ENCODE data around the gene MAPK6. TPM values are rescaled to one million over a fixed set of nuclear protein-coding genes. Genes with fewer than 3 reads are reported as not detected.
A peak's percentile ranks its signal among the peaks of the same experiment; 100 is the strongest.

The MAPK6 gene
- total and polyA plus RNA-seq, 10 of the 15 experiments (the other 5 are each of a cell fraction or from before 2014, with no cell fraction given) = 20.6 to 100 (median 52.6) TPM

GRCh38 chr15:52021128-52021671 is 2.2 kb downstream of the MAPK6 start:
- ChIA-PET POLR2A (interaction anchor here (0.6 to 5.5 kb wide), 9 partner anchors 9 to 85 kb away, joined by 3 to 54 read pairs (median 4); no protein-coding TSS in a partner anchor), SMC1A (ENCODE audit: uncharacterized antibody, unreplicated experiment) (interaction anchor here (0.8 to 3.9 kb wide), 14 partner anchors 8 to 118 kb away, joined by 3 to 52 read pairs (median 9); no protein-coding TSS in a partner anchor), CTCF (interaction anchor here (0.6 to 2.8 kb wide), 7 partner anchors 9 to 118 kb away, joined by 3 to 12 read pairs (median 4); no protein-coding TSS in a partner anchor), RAD21 (ENCODE audit: unreplicated experiment) (interaction anchor here (0.8 to 6.7 kb wide), 13 partner anchors 8 to 208 kb away, joined by 3 to 54 read pairs (median 4); no protein-coding TSS in a partner anchor)
- Histone ChIP-seq H3K4me1 (ENCODE audit: control insufficient read depth, insufficient read depth, low read length) (peaks cover 5% of the 10 kb centered on the region), H3K9ac (ENCODE audit: control insufficient read depth, insufficient read depth, low read length) (peak overlapping the region; percentile 98), H2AFZ (ENCODE audit: control insufficient read depth, low read depth, low read length) (no peak overlapping the region), H4K20me1 (ENCODE audit: control insufficient read depth, insufficient read depth) (no peaks in the 10 kb centered on the region), H3K9me3 (replicated peaks; ENCODE audit: control insufficient read depth, insufficient read depth, low read length) (no peaks in the 10 kb centered on the region; the same call in 2 of the 3 replicates), H3K4me3 (peak overlapping the region; percentile 91), H3K27ac (ENCODE audit: control insufficient read depth, insufficient read depth) (peak overlapping the region; percentile 99), H3K36me3 (ENCODE audit: control insufficient read depth in 2 of 2, insufficient read depth in 2 of 2, low read length in 1 of 2) (no peaks in the 10 kb centered on the region), H3K79me2 (ENCODE audit: control insufficient read depth, insufficient read depth, low read length) (peaks cover 72% of the 10 kb centered on the region), H3K4me2 (ENCODE audit: control insufficient read depth, insufficient read depth) (peak overlapping the region; percentile 90), H3K27me3 (replicated peaks in 1 of 2; ENCODE audit: control insufficient read depth in 2 of 2, insufficient read depth in 2 of 2, low read length in 1 of 2) (no peaks in the 10 kb centered on the region)
- WGBS (ENCODE audit: insufficient coverage, insufficient replicate concordance, low lambda C conversion rate, missing lambda C conversion rate) = 1% methylated on average over 4 of the region's 4 CpGs
- ATAC-seq = peak; percentile 67
- peak; percentile 44 for FAIRE-seq
- in situ Hi-C loops (cut with MboI) (no loop called here), intact Hi-C loops (cut with micrococcal nuclease; ENCODE audit: unreplicated experiment) (loop anchor here (2.0 kb wide), 1 partner anchor 38 kb away; no protein-coding TSS in a partner anchor)
- TSS peak; percentile 74 for BruUV-seq (replicated peaks)
- DNase-seq (ENCODE audit: low read depth, low spot score) = no peak
- TF ChIP-seq HDGF (IDR thresholded peaks at IDR 0.05) (no peak), ATF7 (IDR thresholded peaks at IDR 0.05; ENCODE audit: low read depth) (peak; percentile 90), YY1 (IDR thresholded peaks at IDR 0.05; ENCODE audit: low read depth, low read length) (no peak), IRF5 (IDR thresholded peaks at IDR 0.05; ENCODE audit: borderline replicate concordance) (no peak), TCF7 (IDR thresholded peaks at IDR 0.05; ENCODE audit: borderline replicate concordance) (no peak), ESRRA (IDR thresholded peaks at IDR 0.05; ENCODE audit: low read length) (no peak), USF2 (IDR thresholded peaks at IDR 0.05; ENCODE audit: borderline replicate concordance, low read depth, low read length) (no peak), TCF12 (IDR thresholded peaks at IDR 0.05; ENCODE audit: low read depth, low read length) (0 out of 2 replicates have a peak, but pooled peaks have one; percentile 20), FOXK2 (IDR thresholded peaks at IDR 0.05) (no peak), BRCA1 (IDR thresholded peaks at IDR 0.05; ENCODE audit: low read depth, low read length) (no peak), BCL11A (IDR thresholded peaks at IDR 0.05; ENCODE audit: low read depth, low read length) (peak; percentile 64), RBBP5 (conservative IDR thresholded peaks at IDR 0.05) (no peak), ETV6 (conservative IDR thresholded peaks at IDR 0.05 in 1 of 2, IDR thresholded peaks at IDR 0.05 in 1 of 2; ENCODE audit: borderline replicate concordance in 1 of 2, low read depth in 1 of 2) (peak in 1 of 2 experiments; percentile 59; a peak in 1 of 4 replicates), HDAC6 (IDR thresholded peaks at IDR 0.05; ENCODE audit: unreplicated experiment) (no peak), KDM1A (IDR thresholded peaks at IDR 0.05; ENCODE audit: borderline replicate concordance) (no peak), NR2C1 (IDR thresholded peaks at IDR 0.05) (no peak), HCFC1 (IDR thresholded peaks at IDR 0.05; ENCODE audit: low read length) (no peak), PAX5 (IDR thresholded peaks at IDR 0.05; ENCODE audit: borderline replicate concordance, low read depth, low read length) (no peak), SMC3 (IDR thresholded peaks at IDR 0.05; ENCODE audit: borderline replicate concordance, low read length) (no peak; the same call in 1 of the 2 replicates), SREBF2 (IDR thresholded peaks at IDR 0.05; ENCODE audit: low read length) (no peak), ZBED1 (IDR thresholded peaks at IDR 0.05; ENCODE audit: borderline replicate concordance) (no peak; the same call in 1 of the 2 replicates), SRF (IDR thresholded peaks at IDR 0.05; ENCODE audit: low read depth in 2 of 2, low read length in 2 of 2) (no peak), ATF3 (IDR thresholded peaks at IDR 0.05; ENCODE audit: borderline replicate concordance, extremely low read depth, low read depth, low read length) (peak; percentile 35; the same call in 1 of the 2 replicates)

Measured in GM12878 (cell line).